Breast epithelium (tissue), 4 donors: ENCODE measurements around the gene KCNQ5. TPM values are rescaled to one million over a fixed set of nuclear protein-coding genes. Genes with fewer than 3 reads are reported as not detected.

Experiments used
- DNase-seq, 2 donors: peaks; one replicate each; pipeline ENCODE4 v3.0.0-alpha.2; 2019; ENCODE audit warnings: low spot score in 2 of 2
- H3K27ac ChIP-seq, 2 donors: fragments of 200-600 bp; sonication (generic) in 1 of 2; one replicate each; pipeline ENCODE4 v1.5.1; 2016 to 2019; ENCODE audit warnings: mild to moderate bottlenecking in 1 of 2
- H3K27me3 ChIP-seq, 2 donors: fragments of 200-600 bp; sonication (generic) in 1 of 2; one replicate each; pipeline versions ENCODE4 v1.5.1 to v1.6.0; 2017 to 2019; ENCODE audit warnings: control low read depth in 1 of 2, mild to moderate bottlenecking in 1 of 2
- H3K36me3 ChIP-seq: fragments of 200-600 bp; one replicate; pipeline ENCODE4 v1.5.1; 2019
- H3K4me1 ChIP-seq, 2 donors: fragments of 200-600 bp; sonication (generic); one replicate each; pipeline ENCODE4 v1.5.1; 2016 to 2019; ENCODE audit warnings: control low read depth in 1 of 2
- H3K4me3 ChIP-seq, 3 donors: fragments of 200-600 bp; sonication (generic); 1 replicate in 2 of 3; 2 replicates in 1 of 3; pipeline ENCODE4 v1.5.1; 2016 to 2019; ENCODE audit warnings: mild to moderate bottlenecking in 3 of 3, moderate library complexity in 2 of 3
- H3K9me3 ChIP-seq, 2 donors: fragments of 200-600 bp; sonication (generic) in 1 of 2; one replicate each; pipeline ENCODE4 v1.5.1; 2016 to 2019; ENCODE audit warnings: control low read depth in 1 of 2
- CTCF ChIP-seq, 3 donors: fragments of 450-650 bp; IDR thresholded peaks; one replicate each; pipeline ENCODE4 v1.5.1; 2016 to 2017; ENCODE audit warnings: antibody characterized with exemption in 3 of 3, mild to moderate bottlenecking in 3 of 3, moderate library complexity in 3 of 3
- POLR2A ChIP-seq: fragments of 450-650 bp; IDR thresholded peaks from one replicate; pipeline ENCODE4 v1.6.1; 2016; ENCODE audit warnings: antibody characterized with exemption, mild to moderate bottlenecking, moderate library complexity
- POLR2AphosphoS5 ChIP-seq, 3 donors: sonication (generic); formaldehyde crosslinking; IDR thresholded peaks; one replicate each; pipeline ENCODE4 v1.6.1; 2017; ENCODE audit warnings: antibody characterized with exemption in 3 of 3
- intact Hi-C: fragments of 100-400 bp; cut with DNase I; formaldehyde crosslinking; loops from one replicate; pipeline ENCODE4 v1.15.1; 2023; ENCODE audit warnings: low total_unique reads
- total RNA-seq, 3 donors: library from RNA; depleted of rRNA; stranded (reverse); fragments of >200 nt; gene quantifications; one replicate each; pipeline ENCODE4 v1.1.0, GENCODE V29; 2016

The KCNQ5 gene
- total RNA-seq, 3 donors from 2014 or later = 0.16 to 1.0 (median 0.33) TPM

GRCh38 chr6:72639920-72640614 lies 18.2 kb downstream of the KCNQ5 start:
- no peak overlapping the region for H3K27ac ChIP-seq
- H3K27me3 ChIP-seq = no peaks in the 10 kb centered on the region
- H3K4me3 ChIP-seq = no peak overlapping the region
- no peak for DNase-seq
- no peaks in the 10 kb centered on the region for H3K36me3 ChIP-seq
- H3K9me3 ChIP-seq = no peaks in the 10 kb centered on the region
- intact Hi-C loops = no loop called here
- no peaks in the 10 kb centered on the region for H3K4me1 ChIP-seq
- TF ChIP-seq POLR2A (no peak), CTCF (IDR thresholded peaks at IDR 0.05) (no peak), POLR2AphosphoS5 (IDR thresholded peaks at IDR 0.05) (no peak)

GRCh38 chr6:72640615-72640930 lies 18.7 kb downstream of the KCNQ5 start:
- H3K27ac ChIP-seq = no peak overlapping the region
- intact Hi-C loops = no loop called here
- H3K27me3 ChIP-seq = no peaks in the 10 kb centered on the region
- no peak for TF ChIP-seq CTCF (IDR thresholded peaks at IDR 0.05)
- no peak for TF ChIP-seq POLR2A
- TF ChIP-seq POLR2AphosphoS5 (IDR thresholded peaks at IDR 0.05) = no peak
- no peaks in the 10 kb centered on the region for H3K9me3 ChIP-seq
- H3K4me3 ChIP-seq = no peak overlapping the region
- no peaks in the 10 kb centered on the region for H3K4me1 ChIP-seq
- H3K36me3 ChIP-seq = no peaks in the 10 kb centered on the region
- DNase-seq = no peak

- Histone ChIP-seq H3K9me3 (no peaks in the 10 kb centered on the region), H3K4me3 (no peak overlapping the region), H3K27me3 (no peaks in the 10 kb centered on the region), H3K27ac (no peak overlapping the region), H3K36me3 (no peaks in the 10 kb centered on the region), H3K4me1 (no peaks in the 10 kb centered on the region)
- intact Hi-C loops = no loop called here
- no peak for TF ChIP-seq CTCF (IDR thresholded peaks at IDR 0.05)
- no peak for TF ChIP-seq POLR2AphosphoS5 (IDR thresholded peaks at IDR 0.05)
- no peak for TF ChIP-seq POLR2A
- no peak for DNase-seq
These were observed 20.6 kb downstream of the KCNQ5 start for GRCh38 chr6:72642435-72642834.

GRCh38 chr6:72643214-72643613 lies 21.4 kb downstream of the KCNQ5 start:
- Histone ChIP-seq H3K4me1 (no peaks in the 10 kb centered on the region), H3K27ac (no peak overlapping the region), H3K36me3 (no peaks in the 10 kb centered on the region), H3K4me3 (no peak overlapping the region), H3K9me3 (no peaks in the 10 kb centered on the region), H3K27me3 (no peaks in the 10 kb centered on the region)
- DNase-seq = no peak
- TF ChIP-seq POLR2AphosphoS5 (IDR thresholded peaks at IDR 0.05) (no peak), POLR2A (no peak), CTCF (IDR thresholded peaks at IDR 0.05) (no peak)
- intact Hi-C loops = no loop called here

- no peak for TF ChIP-seq CTCF (IDR thresholded peaks at IDR 0.05)
- TF ChIP-seq POLR2AphosphoS5 (IDR thresholded peaks at IDR 0.05) = no peak
- no peak for TF ChIP-seq POLR2A
- no peak for DNase-seq
- Histone ChIP-seq H3K9me3 (no peaks in the 10 kb centered on the region), H3K27me3 (no peaks in the 10 kb centered on the region), H3K4me3 (no peak overlapping the region), H3K4me1 (no peaks in the 10 kb centered on the region), H3K27ac (no peak overlapping the region), H3K36me3 (no peaks in the 10 kb centered on the region)
- intact Hi-C loops = no loop called here
These were observed 25.0 kb downstream of the KCNQ5 start for GRCh38 chr6:72646604-72647485.
